H9 (cell line): Measurements from ENCODE around the gene EVL. TPM values are rescaled to one million over a fixed set of nuclear protein-coding genes. Genes with fewer than 3 reads are reported as not detected.

Experiments
- DNase-seq: peaks from one replicate; pipeline ENCODE4 v3.0.0-alpha.2; 2017
- H2AFZ ChIP-seq: one replicate; pipeline ENCODE4 v1.6.1; 2013; ENCODE audit warnings: mild to moderate bottlenecking, low read length, control low read depth, moderate library complexity
- H2AK5ac ChIP-seq: 2 replicates; pipeline ENCODE4 v1.6.1; 2013; ENCODE audit warnings: low read length, control low read depth, mixed read lengths; ENCODE audit not compliant: insufficient read length
- H2BK120ac ChIP-seq: one replicate; pipeline ENCODE4 v1.6.1; 2013; ENCODE audit warnings: low read depth, mild to moderate bottlenecking, low read length, control low read depth, inconsistent platforms; ENCODE audit not compliant: poor library complexity, severe bottlenecking
- H2BK12ac ChIP-seq: 2 replicates; pipeline ENCODE4 v1.6.1; 2013; ENCODE audit warnings: low read length, control low read depth, mixed read lengths, low read depth; ENCODE audit not compliant: insufficient read length
- H2BK15ac ChIP-seq: 2 replicates; pipeline ENCODE4 v1.6.1; 2013; ENCODE audit warnings: low read depth, low read length, control low read depth
- H2BK20ac ChIP-seq: one replicate; pipeline ENCODE4 v1.6.1; 2013; ENCODE audit warnings: low read depth, mild to moderate bottlenecking, low read length, control low read depth, inconsistent platforms; ENCODE audit not compliant: poor library complexity, severe bottlenecking
- H2BK5ac ChIP-seq: 2 replicates; pipeline ENCODE4 v1.6.1; 2013; ENCODE audit warnings: low read length, control low read depth, mixed read lengths; ENCODE audit not compliant: insufficient read length
- H3K14ac ChIP-seq: 2 replicates; pipeline ENCODE4 v1.6.1; 2013; ENCODE audit warnings: low read length, control low read depth; ENCODE audit not compliant: insufficient read depth
- H3K18ac ChIP-seq: 2 replicates; pipeline ENCODE4 v1.6.1; 2013; ENCODE audit warnings: low read depth, mild to moderate bottlenecking, mixed read lengths, low read length, control low read depth; ENCODE audit not compliant: insufficient read length
- H3K23ac ChIP-seq: 2 replicates; pipeline ENCODE4 v1.6.1; 2013; ENCODE audit warnings: low read length, control low read depth, mixed read lengths, low read depth; ENCODE audit not compliant: insufficient read length
- H3K23me2 ChIP-seq: 2 replicates; pipeline ENCODE4 v1.6.1; 2013; ENCODE audit warnings: low read depth, mild to moderate bottlenecking, mixed read lengths, low read length, control low read depth; ENCODE audit not compliant: insufficient read length, poor library complexity, severe bottlenecking
- H3K27ac ChIP-seq: 2 replicates; pipeline ENCODE4 v1.5.1; 2013; ENCODE audit warnings: low read length, control low read depth, mixed read lengths, low read depth; ENCODE audit not compliant: insufficient read length
- H3K27me3 ChIP-seq: 2 replicates; pipeline ENCODE4 v1.6.1; 2013; ENCODE audit warnings: low read length, control low read depth, inconsistent platforms; ENCODE audit not compliant: insufficient read depth
- H3K4ac ChIP-seq: 2 replicates; pipeline ENCODE4 v1.6.1; 2013; ENCODE audit warnings: low read depth, mild to moderate bottlenecking, control low read depth, inconsistent platforms, low read length, moderate library complexity
- H3K4me1 ChIP-seq: 2 replicates; pipeline ENCODE4 v1.6.1; 2013; ENCODE audit warnings: low read length, control low read depth, inconsistent platforms; ENCODE audit not compliant: insufficient read depth
- H3K4me2 ChIP-seq: 2 replicates; pipeline ENCODE4 v1.6.1; 2013; ENCODE audit warnings: low read length, control low read depth, mixed read lengths; ENCODE audit not compliant: insufficient read length, insufficient read depth
- H3K56ac ChIP-seq: 2 replicates; pipeline ENCODE4 v1.6.1; 2013; ENCODE audit warnings: low read depth, mild to moderate bottlenecking, mixed read lengths, low read length, control low read depth; ENCODE audit not compliant: insufficient read length
- H3K79me1 ChIP-seq: 2 replicates; pipeline ENCODE4 v1.6.1; 2013; ENCODE audit warnings: low read depth, mild to moderate bottlenecking, moderate library complexity, low read length, control low read depth, inconsistent platforms; ENCODE audit not compliant: insufficient read depth, poor library complexity, severe bottlenecking
- H3K79me2 ChIP-seq: 2 replicates; pipeline ENCODE4 v1.6.1; 2013; ENCODE audit warnings: low read length, control low read depth, inconsistent platforms; ENCODE audit not compliant: insufficient read depth
- H3K9ac ChIP-seq: 2 replicates; pipeline ENCODE4 v1.6.1; 2013; ENCODE audit warnings: low read length, control low read depth, mixed read lengths; ENCODE audit not compliant: insufficient read length; ENCODE audit errors: extremely low read depth
- H3K9me3 ChIP-seq: one replicate; pipeline ENCODE4 v1.6.1; 2013; ENCODE audit warnings: low read depth, low read length, inconsistent platforms; ENCODE audit not compliant: control insufficient read depth
- H3T11ph ChIP-seq: one replicate; pipeline ENCODE4 v1.6.1; 2013; ENCODE audit warnings: mild to moderate bottlenecking, low read length, control low read depth, inconsistent platforms
- H4K20me1 ChIP-seq: one replicate; pipeline ENCODE4 v1.6.1; 2013; ENCODE audit not compliant: control insufficient read depth, insufficient read length, insufficient read depth
- H4K5ac ChIP-seq: 2 replicates; pipeline ENCODE4 v1.6.1; 2013; ENCODE audit warnings: low read depth, mild to moderate bottlenecking, mixed read lengths, low read length, control low read depth; ENCODE audit not compliant: insufficient read length
- H4K8ac ChIP-seq: replicated peaks from 2 replicates; pipeline ENCODE4 v1.6.1; 2013; ENCODE audit warnings: low read length, control low read depth, mixed read lengths, low read depth; ENCODE audit not compliant: insufficient read length
- H4K91ac ChIP-seq: 2 replicates; pipeline ENCODE4 v1.6.1; 2013; ENCODE audit warnings: low read depth, mild to moderate bottlenecking, moderate library complexity, mixed read lengths, low read length, control low read depth; ENCODE audit not compliant: insufficient read length
- H3K27ac Mint-ChIP-seq, 3 experiments: 2 replicates in 2 of 3; 3 replicates in 1 of 3; pipeline ENCODE4 v1.8.0; 2020 to 2021; ENCODE audit warnings: mixed read lengths in 3 of 3, mild to moderate bottlenecking in 1 of 3, moderate library complexity in 1 of 3
- H3K27me3 Mint-ChIP-seq: 2 replicates; pipeline ENCODE4 v1.8.0; 2021; ENCODE audit warnings: low read depth, mild to moderate bottlenecking, moderate library complexity, mixed read lengths
- H3K36me3 Mint-ChIP-seq, 3 experiments: 2 replicates in 2 of 3; 3 replicates in 1 of 3; pipeline ENCODE4 v1.8.0; 2020 to 2021; ENCODE audit warnings: low read depth in 3 of 3, mixed read lengths in 3 of 3; ENCODE audit not compliant: insufficient read depth in 1 of 3
- H3K4me1 Mint-ChIP-seq, 2 experiments: 2 replicates each; pipeline ENCODE4 v1.8.0; 2020; ENCODE audit warnings: mixed read lengths in 2 of 2
- H3K4me3 Mint-ChIP-seq, 2 experiments: 2 replicates in 1 of 2; 3 replicates in 1 of 2; pipeline ENCODE4 v1.8.0; 2020 to 2021; ENCODE audit warnings: mild to moderate bottlenecking in 2 of 2, mixed read lengths in 2 of 2, moderate library complexity in 1 of 2
- H3K9me3 Mint-ChIP-seq, 2 experiments: 2 replicates in 1 of 2; 3 replicates in 1 of 2; pipeline ENCODE4 v1.8.0; 2020; ENCODE audit warnings: mild to moderate bottlenecking in 2 of 2, mixed read lengths in 2 of 2, moderate library complexity in 1 of 2
- WGBS: extraction: QIAGEN DNeasy Blood & Tissue Kit; methylation state at CpG from one replicate; pipeline ENCODE4 v1.1.7; 2013; ENCODE audit warnings: missing lambda C conversion rate, low lambda C conversion rate, mixed read lengths; ENCODE audit not compliant: insufficient read length; ENCODE audit errors: extremely low coverage; 5-methylcytosine and 5-hydroxymethylcytosine counted together
- total RNA-seq: library from RNA; stranded (reverse); gene quantifications from 2 replicates; pipeline ENCODE4 v1.2.1, GENCODE V29; 2021
- TF ChIP-seq, protein P1 (sequence below): fragments of 200-600 bp; sonication (generic); conservative IDR thresholded peaks from 3 replicates; pipeline ENCODE4 v1.8.0; 2021; ENCODE audit warnings: antibody characterized with exemption, mild to moderate bottlenecking

Gene EVL
- total RNA-seq, 1 experiment from 2014 or later: 53.2 TPM

DNA sequence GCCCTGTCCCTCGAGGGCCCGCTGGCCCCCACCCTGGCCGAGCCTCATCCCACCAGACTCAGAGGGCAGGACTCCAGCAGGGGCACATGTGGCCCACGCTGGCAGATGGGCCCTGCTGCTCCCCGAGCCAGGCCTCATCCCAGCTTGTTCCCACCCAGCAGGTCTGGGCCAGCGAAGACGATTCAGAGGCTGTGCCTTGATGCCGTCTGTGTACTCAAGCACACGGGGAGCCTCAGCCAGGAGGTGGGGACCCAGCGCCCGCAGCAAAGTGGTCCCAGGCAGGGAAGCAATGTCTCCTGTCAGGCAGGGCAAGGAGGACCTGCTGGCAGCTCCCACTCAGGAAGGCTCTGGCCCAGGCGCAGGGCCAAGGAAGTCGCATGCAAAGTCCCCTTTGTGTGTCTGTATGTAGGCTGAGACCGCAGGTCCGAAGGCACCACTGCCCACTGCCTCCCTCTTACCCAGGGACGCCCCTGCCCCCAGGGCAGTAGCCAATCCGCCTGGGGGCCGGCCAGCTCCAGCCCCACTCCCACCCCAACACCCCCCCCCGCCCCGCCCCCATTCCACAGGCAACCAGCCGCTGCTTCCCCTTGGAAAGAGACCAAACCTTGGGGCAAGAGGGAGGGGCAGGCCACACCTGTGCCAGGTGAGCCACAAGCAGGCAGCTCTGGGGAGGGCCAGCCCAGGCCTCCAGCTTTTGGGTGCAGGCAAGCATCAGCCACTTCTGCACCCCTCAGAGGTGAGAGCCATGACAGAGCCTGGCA is 84.8 kb downstream of the EVL start:
- TF ChIP-seq, protein P1, sequence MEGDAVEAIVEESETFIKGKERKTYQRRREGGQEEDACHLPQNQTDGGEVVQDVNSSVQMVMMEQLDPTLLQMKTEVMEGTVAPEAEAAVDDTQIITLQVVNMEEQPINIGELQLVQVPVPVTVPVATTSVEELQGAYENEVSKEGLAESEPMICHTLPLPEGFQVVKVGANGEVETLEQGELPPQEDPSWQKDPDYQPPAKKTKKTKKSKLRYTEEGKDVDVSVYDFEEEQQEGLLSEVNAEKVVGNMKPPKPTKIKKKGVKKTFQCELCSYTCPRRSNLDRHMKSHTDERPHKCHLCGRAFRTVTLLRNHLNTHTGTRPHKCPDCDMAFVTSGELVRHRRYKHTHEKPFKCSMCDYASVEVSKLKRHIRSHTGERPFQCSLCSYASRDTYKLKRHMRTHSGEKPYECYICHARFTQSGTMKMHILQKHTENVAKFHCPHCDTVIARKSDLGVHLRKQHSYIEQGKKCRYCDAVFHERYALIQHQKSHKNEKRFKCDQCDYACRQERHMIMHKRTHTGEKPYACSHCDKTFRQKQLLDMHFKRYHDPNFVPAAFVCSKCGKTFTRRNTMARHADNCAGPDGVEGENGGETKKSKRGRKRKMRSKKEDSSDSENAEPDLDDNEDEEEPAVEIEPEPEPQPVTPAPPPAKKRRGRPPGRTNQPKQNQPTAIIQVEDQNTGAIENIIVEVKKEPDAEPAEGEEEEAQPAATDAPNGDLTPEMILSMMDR: no peak
- no CpG with 5 or more reads among the region's 21 CpGs for WGBS

More for the DNA sequence above, 84.8 kb downstream of the EVL start:
- no peaks in the 10 kb centered on the region for H3K9me3 ChIP-seq
- H3K27ac ChIP-seq: no peak overlapping the region
- H3K4ac ChIP-seq: no peak overlapping the region
- H3K79me2 ChIP-seq: no peaks in the 10 kb centered on the region
- no peak overlapping the region for H3K4me2 ChIP-seq
- H3K18ac ChIP-seq: no peak overlapping the region
- Mint-ChIP-seq H3K27me3 (peaks cover 16% of the 10 kb centered on the region), H3K36me3 (peaks cover 0 to 3% (median 0%) of the 10 kb centered on the region in 3 experiments; a peak in 1 of 7 replicates), H3K4me3 (no peak overlapping the region), H3K4me1 (peaks cover 4 to 9% of the 10 kb centered on the region in 2 experiments; a peak in 3 of 4 replicates), H3K9me3 (peaks cover 3% of the 10 kb centered on the region in 2 experiments; a peak in 3 of 5 replicates), H3K27ac (0 out of 7 replicates have a peak overlapping the region, but pooled peaks of 1 of the 3 experiments have one; percentile 48)
- no peaks in the 10 kb centered on the region for H3K4me1 ChIP-seq
- no peak for DNase-seq
- no peak overlapping the region for H2AK5ac ChIP-seq
- no peak overlapping the region for H2BK120ac ChIP-seq
- no peak overlapping the region for H2BK20ac ChIP-seq
- H2AFZ ChIP-seq: no peak overlapping the region
- no peaks in the 10 kb centered on the region for H3K27me3 ChIP-seq
- no peak overlapping the region for H2BK15ac ChIP-seq
- no peak overlapping the region for H4K91ac ChIP-seq
- no peak overlapping the region for H4K8ac ChIP-seq
- H4K20me1 ChIP-seq: no peaks in the 10 kb centered on the region
- H3K23me2 ChIP-seq: no peaks in the 10 kb centered on the region
- H2BK12ac ChIP-seq: no peak overlapping the region
- H3K23ac ChIP-seq: no peak overlapping the region
- no peak overlapping the region for H3K56ac ChIP-seq
- H2BK5ac ChIP-seq: no peak overlapping the region
- peak overlapping the region; percentile 22; the same call in 1 of the 2 replicates for H3K14ac ChIP-seq
- no peaks in the 10 kb centered on the region for H3K79me1 ChIP-seq
- H3K9ac ChIP-seq: no peak overlapping the region
- H3T11ph ChIP-seq: no peak overlapping the region
- no peak overlapping the region for H4K5ac ChIP-seq
